Neural progenitor cell (in vitro differentiated cells): ENCODE data around the gene PTPRJ.

Experiments used
- CTCF ChIP-seq: fragments of 200-600 bp; sonication (generic); IDR thresholded peaks from 2 replicates; pipeline ENCODE4 v1.5.1; 2017; ENCODE audit warnings: antibody characterized with exemption, mild to moderate bottlenecking
- EZH2 ChIP-seq: fragments of 200-600 bp; sonication (generic); IDR thresholded peaks from 2 replicates; pipeline ENCODE4 v1.6.1; 2017; ENCODE audit warnings: antibody characterized with exemption, mild to moderate bottlenecking, moderate library complexity
- EZH2phosphoT487 ChIP-seq: fragments of 200-600 bp; sonication (generic); IDR thresholded peaks from 2 replicates; pipeline ENCODE4 v1.6.1; 2017; ENCODE audit warnings: antibody characterized with exemption

GRCh38 chr11:48110509-48110766 lies 130.1 kb downstream of the PTPRJ start:
- no peak for TF ChIP-seq CTCF
- TF ChIP-seq EZH2phosphoT487: no peak
- TF ChIP-seq EZH2: no peak
